ENCODE results near the gene MX1. TPM values are rescaled to one million over a fixed set of nuclear protein-coding genes. Genes with fewer than 3 reads are reported as not detected.

MX1 gene
- total RNA-seq, 1 experiment from 2014 or later = 1.8 TPM

- no peaks in the 10 kb centered on the region for H3K9me3 Mint-ChIP-seq (ENCODE audit: unreplicated experiment)
- no peak overlapping the region for H3K27ac Mint-ChIP-seq (ENCODE audit: low read depth, unreplicated experiment)
- no peak for DNase-seq (ENCODE audit: unreplicated experiment)
- no peaks in the 10 kb centered on the region for H3K36me3 Mint-ChIP-seq (ENCODE audit: insufficient read depth, unreplicated experiment)
- BruUV-seq (replicated peaks) = no TSS peak
- ChIA-PET POLR2A (no interaction called here), CTCF (no interaction called here)
- H3K27me3 Mint-ChIP-seq (ENCODE audit: insufficient read depth, unreplicated experiment) = peaks cover 74% of the 10 kb centered on the region
- H3K4me3 Mint-ChIP-seq (ENCODE audit: unreplicated experiment) = no peak overlapping the region
- H3K4me1 Mint-ChIP-seq (ENCODE audit: insufficient read depth, unreplicated experiment) = no peaks in the 10 kb centered on the region
- TF ChIP-seq, protein P1, sequence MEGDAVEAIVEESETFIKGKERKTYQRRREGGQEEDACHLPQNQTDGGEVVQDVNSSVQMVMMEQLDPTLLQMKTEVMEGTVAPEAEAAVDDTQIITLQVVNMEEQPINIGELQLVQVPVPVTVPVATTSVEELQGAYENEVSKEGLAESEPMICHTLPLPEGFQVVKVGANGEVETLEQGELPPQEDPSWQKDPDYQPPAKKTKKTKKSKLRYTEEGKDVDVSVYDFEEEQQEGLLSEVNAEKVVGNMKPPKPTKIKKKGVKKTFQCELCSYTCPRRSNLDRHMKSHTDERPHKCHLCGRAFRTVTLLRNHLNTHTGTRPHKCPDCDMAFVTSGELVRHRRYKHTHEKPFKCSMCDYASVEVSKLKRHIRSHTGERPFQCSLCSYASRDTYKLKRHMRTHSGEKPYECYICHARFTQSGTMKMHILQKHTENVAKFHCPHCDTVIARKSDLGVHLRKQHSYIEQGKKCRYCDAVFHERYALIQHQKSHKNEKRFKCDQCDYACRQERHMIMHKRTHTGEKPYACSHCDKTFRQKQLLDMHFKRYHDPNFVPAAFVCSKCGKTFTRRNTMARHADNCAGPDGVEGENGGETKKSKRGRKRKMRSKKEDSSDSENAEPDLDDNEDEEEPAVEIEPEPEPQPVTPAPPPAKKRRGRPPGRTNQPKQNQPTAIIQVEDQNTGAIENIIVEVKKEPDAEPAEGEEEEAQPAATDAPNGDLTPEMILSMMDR (IDR thresholded peaks at IDR 0.05; ENCODE audit: unreplicated experiment) = no peak
- intact Hi-C loops (cut with micrococcal nuclease) = no loop called here
Observed at GRCh38 chr21:41506611-41507520, 80.8 kb downstream of the MX1 start.

GRCh38 chr21:41507521-41508414 lies 81.7 kb downstream of the MX1 start, which contains the start of gene TMPRSS2:
Gene TMPRSS2 (minus strand): TSS chr21:41508158. CDS start chr21:41498133, 10,025 bp downstream.
- no peak for DNase-seq (ENCODE audit: unreplicated experiment)
- TF ChIP-seq, protein P1 (IDR thresholded peaks at IDR 0.05; ENCODE audit: unreplicated experiment) = no peak
- Mint-ChIP-seq H3K36me3 (ENCODE audit: insufficient read depth, unreplicated experiment) (no peaks in the 10 kb centered on the region), H3K4me3 (ENCODE audit: unreplicated experiment) (no peak within 1 kb of the TSS), H3K4me1 (ENCODE audit: insufficient read depth, unreplicated experiment) (no peaks in the 10 kb centered on the region), H3K27ac (ENCODE audit: low read depth, unreplicated experiment) (no peak within 1 kb of the TSS), H3K9me3 (ENCODE audit: unreplicated experiment) (no peaks in the 10 kb centered on the region), H3K27me3 (ENCODE audit: insufficient read depth, unreplicated experiment) (peaks cover 69% of the 10 kb centered on the region)
- no TSS peak for BruUV-seq (replicated peaks)
- intact Hi-C loops (cut with micrococcal nuclease) = no loop called here
- CTCF ChIA-PET = interaction anchor here (0.6 to 0.7 kb wide), 2 partner anchors 26 to 1006 kb away, joined by 3 to 4 read pairs; no protein-coding TSS in a partner anchor
- POLR2A ChIA-PET = no interaction called here

DNA sequence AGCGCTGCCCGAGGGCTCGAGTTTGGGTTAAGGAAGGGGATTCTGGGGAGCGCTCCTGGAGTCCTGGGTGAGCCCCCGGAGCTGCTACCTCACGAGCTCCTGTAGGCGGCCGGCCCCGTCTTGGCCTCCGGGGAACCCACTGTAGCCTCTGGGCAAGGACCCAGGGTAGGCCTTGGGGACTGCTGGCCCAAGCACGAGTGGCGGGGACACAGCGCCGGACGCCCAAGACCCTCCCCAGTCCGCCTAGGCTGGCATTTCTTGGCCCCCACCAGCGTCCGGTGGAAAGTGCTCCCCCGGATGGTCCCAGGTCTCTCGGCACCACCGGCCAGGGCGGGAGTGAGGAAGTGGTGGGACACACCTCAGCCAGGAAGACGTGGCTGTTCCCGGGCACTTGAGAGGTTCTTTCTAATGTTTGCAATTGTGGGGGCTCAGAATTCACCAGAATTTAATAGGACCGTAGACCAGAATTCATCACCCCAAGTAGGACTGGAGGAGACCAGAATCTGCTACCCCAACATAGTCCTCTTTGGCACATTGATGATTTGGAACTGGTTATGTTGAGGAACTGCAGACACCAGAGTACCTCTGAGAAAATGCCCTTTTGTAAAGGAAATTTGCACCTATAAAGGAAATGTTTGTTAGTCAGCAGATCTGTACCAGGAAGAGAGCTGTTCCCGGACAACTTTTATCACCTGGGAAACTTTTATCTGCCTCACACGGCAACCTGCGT lies 82.5 kb downstream of the MX1 start:
- no TSS peak for BruUV-seq (replicated peaks)
- Mint-ChIP-seq H3K27ac (ENCODE audit: low read depth, unreplicated experiment) (no peak overlapping the region), H3K36me3 (ENCODE audit: insufficient read depth, unreplicated experiment) (no peaks in the 10 kb centered on the region), H3K4me3 (ENCODE audit: unreplicated experiment) (no peak overlapping the region), H3K4me1 (ENCODE audit: insufficient read depth, unreplicated experiment) (no peaks in the 10 kb centered on the region), H3K9me3 (ENCODE audit: unreplicated experiment) (no peaks in the 10 kb centered on the region), H3K27me3 (ENCODE audit: insufficient read depth, unreplicated experiment) (peaks cover 61% of the 10 kb centered on the region)
- POLR2A ChIA-PET = no interaction called here
- no peak for DNase-seq (ENCODE audit: unreplicated experiment)
- CTCF ChIA-PET = interaction anchor here (0.6 to 0.7 kb wide), 2 partner anchors 27 to 1006 kb away, joined by 3 to 4 read pairs; no protein-coding TSS in a partner anchor
- intact Hi-C loops (cut with micrococcal nuclease) = no loop called here
- TF ChIP-seq, protein P1 (IDR thresholded peaks at IDR 0.05; ENCODE audit: unreplicated experiment) = no peak

Other genes starting within 250 kb of the MX1 start
- not detected in 2 replicates for gene FAM3B, start 109.4 kb upstream of the MX1 start, total RNA-seq (2022)
- not detected in 2 replicates for gene MX2, start 64.2 kb upstream of the MX1 start, total RNA-seq (2022)
- not detected in 2 replicates for gene TMPRSS2, start 81.9 kb downstream of the MX1 start, total RNA-seq (2022)

Measured in MCF 10A (cell line).